Lower leg skin (tissue), 3 donors: ENCODE measurements around the gene MAS1.

Source experiments
- POLR2A ChIP-seq, 2 donors: fragments of 450-650 bp; IDR thresholded peaks; one replicate each; pipeline ENCODE4 v1.6.1; 2016 to 2017; ENCODE audit warnings: antibody characterized with exemption in 2 of 2, mild to moderate bottlenecking in 1 of 2, moderate library complexity in 1 of 2
- TF ChIP-seq, protein P1 (sequence below), 3 donors: fragments of 450-650 bp; IDR thresholded peaks; one replicate each; pipeline ENCODE4 v1.5.1; 2016; ENCODE audit warnings: antibody characterized with exemption in 3 of 3, mild to moderate bottlenecking in 3 of 3, moderate library complexity in 2 of 3

DNA sequence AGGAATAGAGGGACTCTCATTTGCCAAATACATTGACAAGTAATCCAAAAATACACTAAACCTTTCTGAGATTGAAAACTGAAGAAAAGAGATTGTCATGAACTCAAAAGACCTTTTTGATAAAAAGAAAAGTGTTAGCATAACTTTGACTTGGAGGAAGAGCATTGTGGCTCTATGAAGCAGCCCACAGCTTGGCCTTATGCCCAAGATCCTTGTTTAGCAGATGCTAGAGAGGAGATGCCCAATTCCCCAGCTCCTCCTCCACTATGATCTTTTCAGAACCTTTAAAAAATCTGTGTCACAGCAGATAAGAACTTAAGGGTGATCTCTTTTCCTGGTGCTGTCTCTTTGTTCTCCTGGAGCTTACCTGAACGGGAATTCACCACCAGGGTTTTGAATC lies 42.3 kb downstream of the MAS1 start:
- TF ChIP-seq, protein P1, sequence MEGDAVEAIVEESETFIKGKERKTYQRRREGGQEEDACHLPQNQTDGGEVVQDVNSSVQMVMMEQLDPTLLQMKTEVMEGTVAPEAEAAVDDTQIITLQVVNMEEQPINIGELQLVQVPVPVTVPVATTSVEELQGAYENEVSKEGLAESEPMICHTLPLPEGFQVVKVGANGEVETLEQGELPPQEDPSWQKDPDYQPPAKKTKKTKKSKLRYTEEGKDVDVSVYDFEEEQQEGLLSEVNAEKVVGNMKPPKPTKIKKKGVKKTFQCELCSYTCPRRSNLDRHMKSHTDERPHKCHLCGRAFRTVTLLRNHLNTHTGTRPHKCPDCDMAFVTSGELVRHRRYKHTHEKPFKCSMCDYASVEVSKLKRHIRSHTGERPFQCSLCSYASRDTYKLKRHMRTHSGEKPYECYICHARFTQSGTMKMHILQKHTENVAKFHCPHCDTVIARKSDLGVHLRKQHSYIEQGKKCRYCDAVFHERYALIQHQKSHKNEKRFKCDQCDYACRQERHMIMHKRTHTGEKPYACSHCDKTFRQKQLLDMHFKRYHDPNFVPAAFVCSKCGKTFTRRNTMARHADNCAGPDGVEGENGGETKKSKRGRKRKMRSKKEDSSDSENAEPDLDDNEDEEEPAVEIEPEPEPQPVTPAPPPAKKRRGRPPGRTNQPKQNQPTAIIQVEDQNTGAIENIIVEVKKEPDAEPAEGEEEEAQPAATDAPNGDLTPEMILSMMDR (IDR thresholded peaks at IDR 0.05) = no peak
- TF ChIP-seq POLR2A (IDR thresholded peaks at IDR 0.05) = no peak
